HepG2 (cell line): ENCODE results near the gene RPS15A. TPM values are rescaled to one million over a fixed set of nuclear protein-coding genes. Genes with fewer than 3 reads are reported as not detected.

Experiments
- AHR ChIP-seq: IDR thresholded peaks from 2 replicates; pipeline ENCODE4 v1.6.1; 2018; ENCODE audit warnings: missing genetic modification reagents, missing compliant biosample characterization
- ARNTL ChIP-seq: sonication (generic); formaldehyde crosslinking; IDR thresholded peaks from 2 replicates; pipeline ENCODE4 v1.4.0; 2020; ENCODE audit warnings: mild to moderate bottlenecking, missing genetic modification reagents
- BRD4 ChIP-seq: sonication (generic); formaldehyde crosslinking; IDR thresholded peaks from 2 replicates; pipeline ENCODE4 v1.4.0; 2020; ENCODE audit warnings: missing genetic modification reagents
- CENPX ChIP-seq: sonication (generic); formaldehyde crosslinking; IDR thresholded peaks from 2 replicates; pipeline ENCODE4 v1.9.0; 2021; ENCODE audit warnings: mild to moderate bottlenecking, missing genetic modification reagents, moderate library complexity
- DMTF1 ChIP-seq: sonication (generic); formaldehyde crosslinking; IDR thresholded peaks from 2 replicates; pipeline ENCODE4 v1.4.0; 2020; ENCODE audit warnings: mild to moderate bottlenecking, missing genetic modification reagents
- FOXO4 ChIP-seq: sonication (generic); formaldehyde crosslinking; conservative IDR thresholded peaks from 2 replicates; pipeline ENCODE4 v1.8.1; 2023; ENCODE audit warnings: missing genetic modification reagents
- FOXP1 ChIP-seq, 2 experiments: fragments of 450-650 bp in 1 of 2; IDR thresholded peaks; 2 replicates each; pipeline ENCODE4 v1.6.1; 2017 to 2018; ENCODE audit warnings: antibody characterized with exemption in 1 of 2
- NFIB ChIP-seq: sonication (generic); formaldehyde crosslinking; IDR thresholded peaks from 2 replicates; pipeline ENCODE4 v1.9.0; 2021; ENCODE audit warnings: missing genetic modification reagents, mild to moderate bottlenecking, borderline replicate concordance
- TEAD2 ChIP-seq: sonication (generic); formaldehyde crosslinking; IDR thresholded peaks from 2 replicates; pipeline ENCODE4 v1.9.0; 2021; ENCODE audit warnings: missing genetic modification reagents
- ZBTB42 ChIP-seq: sonication (generic); formaldehyde crosslinking; IDR thresholded peaks from 2 replicates; pipeline ENCODE4 v1.5.0; 2020; ENCODE audit warnings: mild to moderate bottlenecking, missing genetic modification reagents
- ZFP37 ChIP-seq: sonication (generic); formaldehyde crosslinking; IDR thresholded peaks from 2 replicates; pipeline ENCODE4 v1.4.0; 2020; ENCODE audit warnings: missing genetic modification reagents, borderline replicate concordance
- ZNF3 ChIP-seq: IDR thresholded peaks from 2 replicates; pipeline ENCODE4 v1.7.0; 2017; ENCODE audit warnings: inconsistent platforms
- ZNF333 ChIP-seq: sonication (generic); formaldehyde crosslinking; IDR thresholded peaks from 2 replicates; pipeline ENCODE4 v1.4.0; 2020; ENCODE audit warnings: mild to moderate bottlenecking, missing genetic modification reagents, borderline replicate concordance
- ZNF674 ChIP-seq: sonication (generic); formaldehyde crosslinking; IDR thresholded peaks from 2 replicates; pipeline ENCODE4 v1.5.0; 2020; ENCODE audit warnings: low read depth, mild to moderate bottlenecking, missing genetic modification reagents
- ZNF790 ChIP-seq: sonication (generic); formaldehyde crosslinking; IDR thresholded peaks from 2 replicates; pipeline ENCODE4 v1.8.0; 2022; ENCODE audit warnings: missing genetic modification reagents, mild to moderate bottlenecking, borderline replicate concordance
- polyA plus RNA-seq, 8 experiments: library from polyadenylated mRNA; depleted of rRNA in 3 of 8; stranded (reverse) in 7 of 8; unstranded in 1 of 8; fragments of >200 nt; fragmentation: Illumina TruSeq in 4 of 8; extraction: Trizol in 4 of 8; gene quantifications; 2 replicates each; pipeline versions ENCODE4 v1.2.1 to v1.2.3, GENCODE V29; 2011 to 2016; ENCODE audit warnings: low read depth in 4 of 8, missing spikeins in 1 of 8, mixed read lengths in 1 of 8; ENCODE audit not compliant: insufficient read depth in 1 of 8
- total RNA-seq, 5 experiments: library from RNA; depleted of rRNA; stranded (reverse); fragments of >200 nt; fragmentation: Illumina TruSeq; extraction: Trizol; gene quantifications; 2 replicates each; pipeline ENCODE4 v1.2.3, GENCODE V29; 2016; ENCODE audit warnings: low read depth in 1 of 5
- TF ChIP-seq, protein P1 (sequence below): sonication (generic); formaldehyde crosslinking; IDR thresholded peaks from 2 replicates; pipeline ENCODE4 v1.4.0; 2020; ENCODE audit warnings: missing genetic modification reagents
- TF ChIP-seq, protein P2 (sequence below): sonication (generic); formaldehyde crosslinking; IDR thresholded peaks from 2 replicates; pipeline ENCODE4 v1.4.0; 2020; ENCODE audit warnings: mild to moderate bottlenecking, missing genetic modification reagents
- TF ChIP-seq, protein P3 (sequence below): sonication (generic); formaldehyde crosslinking; conservative IDR thresholded peaks from 2 replicates; pipeline ENCODE4 v1.4.0; 2020; ENCODE audit warnings: missing genetic modification reagents
- TF ChIP-seq, protein P4 (sequence below): sonication (generic); formaldehyde crosslinking; IDR thresholded peaks from 2 replicates; pipeline ENCODE4 v1.4.0; 2020; ENCODE audit warnings: missing genetic modification reagents

RPS15A gene
- total and polyA plus RNA-seq, 2 of the 13 experiments (the other 11 are each of a cell fraction or from before 2014, with no cell fraction given) = 5,489 to 9,457 TPM

DNA sequence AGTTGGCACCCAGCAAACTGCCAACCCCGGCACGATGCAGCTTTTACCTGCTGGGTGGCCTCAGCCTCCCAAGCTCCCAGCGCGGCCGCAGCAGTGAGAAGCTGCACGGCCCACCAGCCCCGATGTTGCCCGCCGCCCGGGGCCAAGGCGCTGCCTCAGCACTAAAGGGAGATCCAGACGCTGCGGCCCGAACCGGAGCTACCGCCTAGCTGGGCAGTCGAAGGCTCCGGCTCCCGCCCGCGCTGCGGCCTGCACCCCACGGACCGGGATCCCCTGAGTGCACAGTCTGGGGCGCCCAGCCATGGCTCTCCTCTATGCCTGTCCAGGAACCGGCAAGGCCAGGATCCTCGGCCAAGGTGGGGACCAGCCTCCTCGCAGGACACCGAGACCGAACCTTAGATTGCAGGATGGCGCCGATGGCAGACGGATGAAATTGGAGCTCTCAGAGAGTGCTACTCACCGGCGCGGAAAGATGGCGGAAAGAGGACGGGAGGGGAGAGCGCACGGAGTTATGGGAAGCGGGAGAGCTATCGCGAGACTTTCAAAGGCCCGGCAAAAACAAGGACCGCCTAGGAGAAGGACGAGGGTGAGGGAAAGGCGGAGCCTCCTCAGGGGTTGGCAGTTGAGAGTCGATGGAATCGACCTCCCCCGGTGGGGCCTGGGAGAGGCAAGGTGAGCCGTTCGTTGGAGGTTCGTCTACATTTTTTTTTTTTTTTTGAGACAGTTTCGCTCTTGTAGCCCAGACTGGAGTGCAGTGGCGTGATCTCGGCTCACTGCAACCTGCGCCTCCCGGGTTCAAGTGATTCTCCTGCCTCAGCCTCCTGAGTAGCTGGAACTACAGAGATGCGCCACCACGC is at the start of gene RPS15A (continued):
- TF ChIP-seq ZNF790 (CRISPR knock-in tag) (peak; percentile 99), DMTF1 (CRISPR knock-in tag) (peak; percentile 51; the same call in 1 of the 2 replicates), ZFP37 (CRISPR knock-in tag) (peak; percentile 87; the same call in 1 of the 2 replicates), ZNF674 (CRISPR knock-in tag) (0 out of 2 replicates have a peak, but pooled peaks have one; percentile 31), ZNF333 (CRISPR knock-in tag) (peak; percentile 99), FOXO4 (CRISPR knock-in tag) (peak; percentile 96; the same call in 1 of the 2 replicates), BRD4 (CRISPR knock-in tag) (peak; percentile 100), ZNF3 (no peak; the same call in 1 of the 2 replicates), TEAD2 (CRISPR knock-in tag) (no peak; the same call in none of the 2 replicates), ZBTB42 (CRISPR knock-in tag) (no peak; the same call in 1 of the 2 replicates), CENPX (CRISPR knock-in tag) (0 out of 2 replicates have a peak, but pooled peaks have one; percentile 38), AHR (CRISPR knock-in tag) (peak; percentile 99), NFIB (CRISPR knock-in tag) (no peak), ARNTL (CRISPR knock-in tag) (peak; percentile 80), FOXP1 (IDR thresholded peaks at IDR 0.05) (no peak), FOXP1 (CRISPR knock-in tag; IDR thresholded peaks at IDR 0.05) (no peak)
- TF ChIP-seq, protein P1, sequence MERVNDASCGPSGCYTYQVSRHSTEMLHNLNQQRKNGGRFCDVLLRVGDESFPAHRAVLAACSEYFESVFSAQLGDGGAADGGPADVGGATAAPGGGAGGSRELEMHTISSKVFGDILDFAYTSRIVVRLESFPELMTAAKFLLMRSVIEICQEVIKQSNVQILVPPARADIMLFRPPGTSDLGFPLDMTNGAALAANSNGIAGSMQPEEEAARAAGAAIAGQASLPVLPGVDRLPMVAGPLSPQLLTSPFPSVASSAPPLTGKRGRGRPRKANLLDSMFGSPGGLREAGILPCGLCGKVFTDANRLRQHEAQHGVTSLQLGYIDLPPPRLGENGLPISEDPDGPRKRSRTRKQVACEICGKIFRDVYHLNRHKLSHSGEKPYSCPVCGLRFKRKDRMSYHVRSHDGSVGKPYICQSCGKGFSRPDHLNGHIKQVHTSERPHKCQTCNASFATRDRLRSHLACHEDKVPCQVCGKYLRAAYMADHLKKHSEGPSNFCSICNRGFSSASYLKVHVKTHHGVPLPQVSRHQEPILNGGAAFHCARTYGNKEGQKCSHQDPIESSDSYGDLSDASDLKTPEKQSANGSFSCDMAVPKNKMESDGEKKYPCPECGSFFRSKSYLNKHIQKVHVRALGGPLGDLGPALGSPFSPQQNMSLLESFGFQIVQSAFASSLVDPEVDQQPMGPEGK (CRISPR knock-in tag) = peak; percentile 48; the same call in 1 of the 2 replicates
- TF ChIP-seq, protein P2, sequence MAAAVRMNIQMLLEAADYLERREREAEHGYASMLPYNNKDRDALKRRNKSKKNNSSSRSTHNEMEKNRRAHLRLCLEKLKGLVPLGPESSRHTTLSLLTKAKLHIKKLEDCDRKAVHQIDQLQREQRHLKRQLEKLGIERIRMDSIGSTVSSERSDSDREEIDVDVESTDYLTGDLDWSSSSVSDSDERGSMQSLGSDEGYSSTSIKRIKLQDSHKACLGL (CRISPR knock-in tag) = peak; percentile 98
- TF ChIP-seq, protein P3, sequence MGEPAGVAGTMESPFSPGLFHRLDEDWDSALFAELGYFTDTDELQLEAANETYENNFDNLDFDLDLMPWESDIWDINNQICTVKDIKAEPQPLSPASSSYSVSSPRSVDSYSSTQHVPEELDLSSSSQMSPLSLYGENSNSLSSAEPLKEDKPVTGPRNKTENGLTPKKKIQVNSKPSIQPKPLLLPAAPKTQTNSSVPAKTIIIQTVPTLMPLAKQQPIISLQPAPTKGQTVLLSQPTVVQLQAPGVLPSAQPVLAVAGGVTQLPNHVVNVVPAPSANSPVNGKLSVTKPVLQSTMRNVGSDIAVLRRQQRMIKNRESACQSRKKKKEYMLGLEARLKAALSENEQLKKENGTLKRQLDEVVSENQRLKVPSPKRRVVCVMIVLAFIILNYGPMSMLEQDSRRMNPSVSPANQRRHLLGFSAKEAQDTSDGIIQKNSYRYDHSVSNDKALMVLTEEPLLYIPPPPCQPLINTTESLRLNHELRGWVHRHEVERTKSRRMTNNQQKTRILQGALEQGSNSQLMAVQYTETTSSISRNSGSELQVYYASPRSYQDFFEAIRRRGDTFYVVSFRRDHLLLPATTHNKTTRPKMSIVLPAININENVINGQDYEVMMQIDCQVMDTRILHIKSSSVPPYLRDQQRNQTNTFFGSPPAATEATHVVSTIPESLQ (CRISPR knock-in tag) = peak; percentile 90
- TF ChIP-seq, protein P4, sequence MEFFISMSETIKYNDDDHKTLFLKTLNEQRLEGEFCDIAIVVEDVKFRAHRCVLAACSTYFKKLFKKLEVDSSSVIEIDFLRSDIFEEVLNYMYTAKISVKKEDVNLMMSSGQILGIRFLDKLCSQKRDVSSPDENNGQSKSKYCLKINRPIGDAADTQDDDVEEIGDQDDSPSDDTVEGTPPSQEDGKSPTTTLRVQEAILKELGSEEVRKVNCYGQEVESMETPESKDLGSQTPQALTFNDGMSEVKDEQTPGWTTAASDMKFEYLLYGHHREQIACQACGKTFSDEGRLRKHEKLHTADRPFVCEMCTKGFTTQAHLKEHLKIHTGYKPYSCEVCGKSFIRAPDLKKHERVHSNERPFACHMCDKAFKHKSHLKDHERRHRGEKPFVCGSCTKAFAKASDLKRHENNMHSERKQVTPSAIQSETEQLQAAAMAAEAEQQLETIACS (CRISPR knock-in tag) = peak; percentile 53
